LHCN-M2 (cell line): ENCODE results near the gene RASSF5. TPM values are rescaled to one million over a fixed set of nuclear protein-coding genes. Genes with fewer than 3 reads are reported as not detected.

ENCODE experiments used
- DNase-seq: peaks from one replicate; pipeline ENCODE4 v3.0.0-alpha.2; 2012; ENCODE audit warnings: low read depth
- total RNA-seq: library from RNA; depleted of rRNA; stranded (reverse); fragments of >200 nt; gene quantifications from 2 replicates; pipeline ENCODE4 v1.2.3, GENCODE V29; 2014

RASSF5 gene
- total RNA-seq, 1 experiment from 2014 or later: 0.63 TPM

GRCh38 chr1:206544562-206545257 is 37.4 kb downstream of the RASSF5 start:
- peak; percentile 42 for DNase-seq

DNA sequence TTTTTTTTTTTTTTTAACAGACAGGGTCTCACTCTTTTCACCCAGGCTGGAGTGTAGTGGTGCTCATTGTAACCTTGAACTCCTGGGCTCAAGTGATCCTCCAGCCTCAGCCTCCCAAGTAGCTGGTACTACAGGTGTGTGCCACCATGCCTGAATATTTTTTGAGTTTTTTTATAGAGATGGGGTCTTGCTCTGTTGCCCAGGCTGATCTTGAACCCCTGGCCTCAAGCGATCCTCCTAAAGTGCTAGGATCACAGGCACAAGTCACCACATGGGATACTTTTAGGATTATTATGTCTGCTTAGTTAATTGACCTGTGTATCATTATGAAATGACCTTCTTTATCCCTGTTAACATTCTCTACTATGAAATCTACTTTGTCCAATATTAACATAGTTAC is 38.0 kb downstream of the RASSF5 start:
- DNase-seq: no peak

GRCh38 chr1:206547104-206547503 is 39.8 kb downstream of the RASSF5 start:
- DNase-seq: no peak

DNA sequence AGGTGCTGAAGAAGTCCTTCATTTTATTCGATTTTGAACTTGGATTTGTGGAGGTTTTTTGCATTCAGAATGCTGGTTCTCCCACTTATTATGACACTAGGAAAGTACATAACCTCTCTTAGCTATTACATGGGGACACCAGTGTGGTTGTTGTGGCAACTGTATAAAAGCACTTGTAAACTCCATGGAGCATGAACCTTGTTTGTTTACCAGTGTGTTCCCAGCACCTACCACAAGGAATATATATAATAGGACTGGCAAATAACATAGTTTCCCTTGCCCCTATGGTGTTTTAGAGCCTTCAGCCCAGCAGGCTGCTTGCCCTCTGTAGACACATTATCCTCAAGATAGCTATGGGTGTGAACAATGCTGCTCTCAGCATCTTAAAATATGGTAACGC is 43.1 kb downstream of the RASSF5 start:
- peak; percentile 5 for DNase-seq

DNA sequence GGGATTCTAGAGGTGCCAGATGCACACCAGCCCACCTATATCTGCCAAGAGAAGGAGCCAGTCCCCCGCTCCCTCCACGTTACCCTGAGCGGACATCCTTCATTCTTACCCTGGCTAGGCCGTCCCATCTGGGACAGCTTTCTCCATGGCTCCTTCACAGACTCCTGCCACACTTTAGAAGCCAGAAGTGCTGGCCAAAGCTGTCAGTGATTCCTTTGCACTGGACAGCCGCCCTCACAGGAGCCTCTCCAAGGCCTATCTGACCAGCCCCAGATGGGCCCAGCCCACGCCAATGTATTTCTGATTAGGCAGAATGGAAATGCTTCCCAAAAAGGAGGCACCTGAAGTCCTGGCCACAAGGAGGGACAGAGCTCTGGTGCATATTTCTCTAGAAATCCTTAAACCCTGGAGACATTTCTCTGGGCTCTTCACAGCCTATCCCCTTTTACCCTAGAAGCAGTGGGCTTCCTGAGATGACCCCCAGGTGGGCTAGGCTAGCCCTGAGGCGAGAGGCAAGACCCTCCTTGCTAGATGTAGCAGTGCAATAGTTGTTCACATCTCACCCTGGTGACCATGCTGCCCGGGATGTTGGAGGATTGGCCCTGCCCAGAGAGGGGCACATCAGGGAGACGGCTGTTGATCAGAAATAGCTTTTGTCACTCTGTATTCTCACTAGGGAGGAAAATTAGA is 44.1 kb downstream of the RASSF5 start:
- DNase-seq: no peak

DNA sequence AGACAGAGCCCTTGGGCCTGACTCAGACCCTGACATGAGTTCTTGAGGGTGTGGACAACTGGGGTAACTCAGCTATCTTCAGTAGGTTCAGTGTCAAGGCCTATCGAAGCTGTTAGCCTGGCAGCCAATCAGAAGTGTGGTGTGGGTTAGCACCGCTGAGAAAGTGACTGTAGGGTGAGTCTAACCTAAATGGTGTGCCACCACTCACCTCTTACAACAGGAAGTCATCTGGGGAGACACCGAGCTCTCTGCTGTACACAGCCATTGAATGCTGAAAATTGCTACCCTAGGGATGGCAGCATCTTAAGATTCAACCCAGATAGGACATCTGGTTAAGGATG is 44.6 kb downstream of the RASSF5 start:
- no peak for DNase-seq

GRCh38 chr1:206554211-206554610 is 46.9 kb downstream of the RASSF5 start:
- no peak for DNase-seq

GRCh38 chr1:206554701-206555472 is 47.6 kb downstream of the RASSF5 start:
- no peak for DNase-seq

DNA sequence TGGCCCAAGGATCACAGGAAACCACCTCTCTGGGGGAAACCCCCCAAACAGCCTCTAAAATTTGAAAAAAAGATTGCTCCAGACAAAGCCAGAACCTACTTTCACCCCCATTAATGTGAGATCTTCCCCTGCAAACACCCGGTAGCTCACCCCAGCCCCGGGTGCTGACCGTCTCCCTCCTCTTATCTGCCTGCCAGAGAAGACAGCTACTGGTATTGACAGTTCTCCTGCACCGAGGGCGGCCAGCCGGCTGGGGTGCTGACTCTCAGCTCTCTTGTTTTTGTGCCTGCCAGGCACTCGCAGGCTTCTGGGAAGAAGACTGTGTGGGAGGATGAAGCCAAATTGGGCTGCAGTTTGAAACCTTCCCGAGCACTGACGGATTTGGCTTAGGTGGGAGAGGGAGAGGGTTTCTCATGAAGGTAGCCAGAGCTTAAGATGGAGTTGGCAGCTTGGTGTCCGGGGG is 48.2 kb downstream of the RASSF5 start:
- no peak for DNase-seq

- DNase-seq: no peak
Observed at GRCh38 chr1:206556047-206556749, 48.9 kb downstream of the RASSF5 start.

GRCh38 chr1:206556750-206557635 is 49.7 kb downstream of the RASSF5 start:
- no peak for DNase-seq

DNA sequence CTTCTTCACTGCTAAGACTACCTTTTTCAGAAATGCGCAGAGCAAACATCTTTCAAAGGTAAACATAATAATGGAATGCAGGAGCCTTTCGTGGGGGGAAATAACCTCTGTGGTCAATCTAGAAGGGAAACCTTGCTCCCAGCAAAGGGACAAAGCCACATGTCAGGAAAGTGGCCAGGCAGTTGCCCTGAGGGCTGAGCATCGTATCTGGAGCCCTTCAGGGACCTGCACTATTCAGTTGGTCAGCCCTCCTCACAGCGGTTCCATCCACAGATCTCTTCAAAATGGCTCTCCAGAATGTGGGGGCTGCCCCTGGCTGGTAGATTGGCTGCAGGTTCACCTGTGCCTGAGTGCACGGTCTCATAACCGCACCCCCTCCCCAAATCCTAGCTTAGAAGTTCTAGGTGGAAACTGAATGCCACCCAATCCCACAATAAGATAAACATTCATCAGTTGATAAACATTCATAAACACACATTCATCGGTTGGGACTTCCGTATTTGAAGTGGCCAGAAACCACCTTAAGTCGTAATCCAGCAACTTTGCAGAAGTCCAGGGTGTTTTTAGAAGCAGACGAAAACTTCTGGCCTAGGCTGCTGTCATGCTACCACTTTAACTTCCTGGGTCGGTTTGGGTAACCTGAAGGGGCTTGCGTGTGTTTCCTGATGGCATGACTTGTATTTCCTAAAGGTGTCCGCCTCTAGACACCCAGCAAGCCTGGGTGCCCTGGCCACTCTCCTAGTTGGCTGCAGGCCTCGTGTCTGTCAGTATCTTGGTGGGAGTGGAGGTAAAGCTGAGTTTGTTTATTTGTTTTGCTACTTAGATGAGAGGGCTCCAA is 50.5 kb downstream of the RASSF5 start:
- no peak for DNase-seq

- DNase-seq: no peak
Observed at GRCh38 chr1:206558794-206559671, 51.7 kb downstream of the RASSF5 start.

DNA sequence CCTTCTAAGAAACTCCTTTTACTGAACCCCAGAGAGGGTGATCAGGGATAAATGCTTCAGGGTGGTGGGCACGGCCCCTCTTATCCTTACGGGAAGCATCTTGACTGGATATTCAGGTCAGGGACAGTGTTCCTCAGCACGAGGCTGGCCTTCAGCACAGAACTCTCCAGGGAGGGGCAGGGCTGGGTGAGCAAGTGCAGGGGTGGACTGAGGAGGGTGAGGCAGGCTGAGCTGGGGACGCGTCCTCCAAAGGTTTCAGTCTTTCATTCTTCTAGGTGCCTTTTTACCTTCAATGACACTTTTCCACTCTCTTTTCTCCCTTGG is 52.3 kb downstream of the RASSF5 start:
- DNase-seq: no peak

DNA sequence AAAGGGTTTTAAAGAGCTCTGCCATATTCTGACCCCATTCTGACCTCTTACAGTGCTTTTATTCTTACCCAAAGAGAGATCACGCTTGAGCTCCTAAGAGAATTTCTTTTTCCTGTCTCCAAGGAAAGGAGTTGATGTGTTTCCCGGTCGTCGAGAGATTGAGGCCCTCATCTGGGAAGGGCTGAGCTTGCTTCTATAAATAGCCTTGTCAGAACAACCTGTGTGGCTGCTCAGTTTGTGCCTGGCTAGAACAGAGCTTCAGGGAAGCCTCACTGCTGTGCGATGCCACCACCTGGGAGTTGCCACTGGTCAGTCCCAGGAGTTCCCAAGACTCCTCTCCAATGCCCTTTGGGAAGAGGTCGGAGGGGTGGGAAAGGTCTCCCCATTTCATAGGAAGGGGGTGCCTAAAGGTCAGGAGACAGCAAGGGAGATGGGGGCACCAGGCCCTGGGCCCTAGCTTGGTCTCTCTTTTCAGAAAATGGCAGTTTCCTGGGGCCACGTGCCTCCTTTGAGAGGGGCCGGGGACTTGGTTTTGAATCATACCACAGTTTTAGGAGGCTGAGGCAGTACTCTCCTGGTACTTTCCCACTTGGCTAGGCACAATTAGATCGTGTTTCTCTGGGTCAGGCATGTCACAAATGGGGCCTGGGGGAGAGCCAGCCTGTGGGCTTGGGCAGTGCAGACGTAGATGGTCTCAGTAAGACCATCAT is 52.8 kb downstream of the RASSF5 start:
- DNase-seq: no peak

- DNase-seq: no peak
Observed at GRCh38 chr1:206563367-206564207, 56.3 kb downstream of the RASSF5 start.

DNA sequence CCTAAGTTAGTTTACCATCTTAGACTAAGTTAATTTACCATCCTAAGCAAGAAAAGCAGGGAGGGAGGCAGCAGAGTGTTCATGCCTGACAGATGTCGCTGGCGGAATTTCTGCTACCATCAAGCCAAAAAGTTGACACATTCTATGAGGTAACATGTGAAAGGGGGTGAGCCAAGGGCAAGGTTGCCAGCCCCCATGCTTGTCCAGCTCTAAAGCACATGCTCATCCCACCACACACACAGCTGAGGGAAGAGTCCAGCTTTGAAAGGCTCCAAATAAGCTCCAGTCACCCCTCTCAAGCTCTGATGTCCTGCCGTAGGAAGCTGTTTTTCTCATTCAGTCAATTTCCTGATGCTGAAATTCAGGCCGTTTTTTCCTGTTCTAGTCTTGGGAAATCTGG is 58.7 kb downstream of the RASSF5 start:
- DNase-seq: no peak

GRCh38 chr1:206566999-206567398 is 59.7 kb downstream of the RASSF5 start:
- no peak for DNase-seq
